ENCODE measurements around the gene SEPTIN5.

SEPTIN5 gene

GRCh38 chr22:19750507-19751490, 36.5 kb downstream of the SEPTIN5 start:
- H3K27me3 ChIP-seq (replicated peaks; ENCODE audit: control insufficient read depth, insufficient read depth, low read length): peaks cover 48% of the 10 kb centered on the region
- H3K36me3 ChIP-seq (ENCODE audit: control insufficient read depth, insufficient read depth, low read length, severe bottlenecking): no peaks in the 10 kb centered on the region
- no peaks in the 10 kb centered on the region for H3K4me1 ChIP-seq (ENCODE audit: control insufficient read depth, insufficient read depth, low read length)
- DNase-seq (ENCODE audit: low read depth): peak; percentile 62
- no peak overlapping the region for H3K9ac ChIP-seq (ENCODE audit: low read length)
- no peak overlapping the region for H3K4me3 ChIP-seq (ENCODE audit: low read length)
- no peaks in the 10 kb centered on the region for H3K9me3 ChIP-seq (ENCODE audit: control insufficient read depth, low read length)

DNA sequence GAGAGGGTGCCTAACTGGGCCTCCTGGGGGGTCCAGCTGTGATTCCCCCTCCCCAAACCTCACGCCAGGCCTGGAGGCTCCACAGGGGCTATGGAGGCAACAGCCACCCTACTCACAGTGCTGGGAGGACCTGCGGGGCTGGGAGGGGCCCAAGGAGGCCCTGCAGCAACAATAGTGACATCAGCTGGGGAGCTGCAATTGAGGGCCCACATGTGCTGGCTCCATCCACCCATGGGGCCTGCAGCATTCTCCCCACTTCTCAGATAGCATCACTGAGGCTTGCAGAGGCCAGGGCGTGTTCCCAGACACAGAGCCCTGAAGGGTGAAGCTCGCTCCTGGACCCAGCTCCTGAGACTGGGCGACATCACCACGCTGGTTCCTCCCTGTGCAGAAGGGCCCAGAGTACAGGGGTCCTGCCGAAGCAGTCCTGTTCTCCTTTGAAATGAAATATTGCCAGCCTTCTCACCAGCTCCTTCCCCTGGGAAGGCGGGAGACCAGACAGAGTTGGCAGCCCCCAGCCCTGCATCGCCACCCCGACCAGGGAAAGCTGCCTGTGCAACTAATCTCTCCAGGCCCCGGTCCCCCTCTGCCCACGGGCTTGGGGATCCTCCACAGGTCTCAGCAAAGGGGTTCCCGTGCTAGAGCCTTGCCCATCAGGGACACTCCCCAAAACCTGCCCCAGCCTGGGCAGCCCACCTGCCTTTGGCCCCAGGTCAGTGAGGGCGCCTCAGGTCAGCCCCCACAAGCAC, 37.4 kb downstream of the SEPTIN5 start:
- Histone ChIP-seq H3K36me3 (ENCODE audit: control insufficient read depth, insufficient read depth, low read length, severe bottlenecking) (no peaks in the 10 kb centered on the region), H3K4me3 (ENCODE audit: low read length) (no peak overlapping the region), H3K4me1 (ENCODE audit: control insufficient read depth, insufficient read depth, low read length) (no peaks in the 10 kb centered on the region), H3K9me3 (ENCODE audit: control insufficient read depth, low read length) (no peaks in the 10 kb centered on the region), H3K9ac (ENCODE audit: low read length) (no peak overlapping the region), H3K27me3 (replicated peaks; ENCODE audit: control insufficient read depth, insufficient read depth, low read length) (peaks cover 56% of the 10 kb centered on the region)
- no peak for DNase-seq (ENCODE audit: low read depth)

DNA sequence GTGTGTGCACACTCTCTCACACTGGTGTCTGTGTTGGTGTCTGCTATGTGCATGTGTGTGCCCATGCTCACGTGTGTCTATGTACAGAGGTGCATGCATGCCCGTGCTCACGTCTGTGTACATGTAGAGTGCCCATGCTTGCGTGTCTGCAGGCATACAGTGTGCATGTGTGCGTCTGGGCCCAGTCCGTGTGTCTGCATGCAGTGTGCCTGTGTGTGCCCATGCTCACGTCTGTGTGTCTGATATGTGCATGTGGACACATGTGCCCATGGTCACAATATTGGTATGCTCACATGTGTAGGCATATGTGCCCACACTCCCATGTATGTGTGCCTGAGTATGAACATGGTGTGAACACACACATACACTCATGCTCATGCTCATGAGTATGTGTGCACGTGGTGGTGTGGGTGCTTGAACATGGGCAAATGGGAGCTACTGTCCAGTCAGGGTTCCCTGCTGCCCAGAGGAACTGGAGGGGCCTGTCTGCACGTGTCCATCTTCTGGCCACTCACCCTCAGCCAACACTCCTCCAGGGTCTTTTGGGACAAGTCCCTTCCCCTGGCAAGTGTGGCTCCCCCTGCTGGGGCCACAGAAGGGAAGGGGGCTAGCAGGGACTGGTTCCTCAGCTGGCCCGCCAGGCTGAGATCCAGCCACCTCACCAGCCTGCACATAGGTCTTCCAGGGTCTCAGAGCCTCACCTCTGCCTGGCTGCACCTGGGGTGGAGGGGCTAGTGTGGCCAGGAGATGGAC, 39.0 kb downstream of the SEPTIN5 start:
- H3K9ac ChIP-seq (ENCODE audit: low read length): no peak overlapping the region
- H3K27me3 ChIP-seq (replicated peaks; ENCODE audit: control insufficient read depth, insufficient read depth, low read length): peaks cover 51% of the 10 kb centered on the region
- no peaks in the 10 kb centered on the region for H3K36me3 ChIP-seq (ENCODE audit: control insufficient read depth, insufficient read depth, low read length, severe bottlenecking)
- H3K9me3 ChIP-seq (ENCODE audit: control insufficient read depth, low read length): no peaks in the 10 kb centered on the region
- H3K4me1 ChIP-seq (ENCODE audit: control insufficient read depth, insufficient read depth, low read length): no peaks in the 10 kb centered on the region
- DNase-seq (ENCODE audit: low read depth): no peak
- no peak overlapping the region for H3K4me3 ChIP-seq (ENCODE audit: low read length)

DNA sequence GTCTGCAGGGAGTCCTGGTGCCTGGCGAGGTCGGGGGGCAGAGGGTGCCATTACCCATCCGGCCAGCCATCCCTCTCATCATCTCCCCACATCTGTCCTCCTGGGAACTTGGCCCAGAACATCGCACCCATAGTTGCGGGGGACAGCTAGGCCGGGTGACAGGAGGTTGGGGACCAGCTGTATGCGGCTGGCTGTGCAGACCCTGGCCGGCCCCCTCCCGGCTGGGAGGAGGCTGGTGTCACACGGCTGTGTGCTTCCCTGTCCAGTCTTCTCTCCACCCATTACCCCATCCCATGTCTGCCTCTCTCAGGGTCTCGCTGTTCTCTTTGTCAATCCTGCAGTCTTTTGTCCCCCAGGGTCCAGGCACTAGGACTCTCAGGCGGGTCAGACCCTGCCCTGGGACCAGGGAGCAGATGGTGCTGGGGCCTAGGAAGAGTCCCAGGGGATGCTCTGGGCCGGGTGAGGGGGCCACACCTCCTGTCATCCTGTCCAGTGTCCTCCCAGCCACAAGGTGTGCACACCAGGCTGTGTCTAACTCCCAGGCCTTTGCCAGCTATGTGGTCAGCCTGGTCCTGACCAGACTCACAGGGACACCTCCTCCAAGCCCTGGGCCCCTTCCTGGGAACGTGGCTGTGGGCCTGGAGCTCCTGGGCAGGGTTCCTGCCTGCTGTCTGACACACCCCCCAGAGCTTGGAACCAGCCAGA, 39.8 kb downstream of the SEPTIN5 start:
- Histone ChIP-seq H3K27me3 (replicated peaks; ENCODE audit: control insufficient read depth, insufficient read depth, low read length) (peaks cover 42% of the 10 kb centered on the region), H3K9me3 (ENCODE audit: control insufficient read depth, low read length) (no peaks in the 10 kb centered on the region), H3K4me1 (ENCODE audit: control insufficient read depth, insufficient read depth, low read length) (no peaks in the 10 kb centered on the region), H3K9ac (ENCODE audit: low read length) (no peak overlapping the region), H3K4me3 (ENCODE audit: low read length) (no peak overlapping the region), H3K36me3 (ENCODE audit: control insufficient read depth, insufficient read depth, low read length, severe bottlenecking) (no peaks in the 10 kb centered on the region)
- no peak for DNase-seq (ENCODE audit: low read depth)

DNA sequence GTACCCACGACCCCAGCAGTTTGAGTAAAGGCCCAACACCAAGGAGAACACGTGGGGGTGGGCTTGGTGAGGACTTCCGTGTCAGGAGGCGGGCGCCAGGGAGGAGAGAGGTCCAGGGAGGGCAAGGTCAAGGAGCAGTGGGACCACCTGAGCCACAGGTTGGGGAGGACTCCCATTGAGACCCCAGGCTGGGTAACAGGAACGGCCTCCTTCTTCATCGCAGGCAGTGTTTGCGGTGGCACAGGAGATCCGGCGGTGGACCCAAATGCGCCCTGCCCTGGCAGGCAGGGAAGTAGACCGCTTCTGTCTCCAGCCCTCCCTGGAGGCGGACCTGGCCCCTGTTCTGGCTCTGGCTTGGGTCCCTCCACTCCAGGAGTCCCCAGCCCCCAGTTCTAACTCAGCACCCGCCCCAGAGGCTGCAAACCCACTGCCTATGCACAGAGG, 40.4 kb downstream of the SEPTIN5 start:
- no peak for DNase-seq (ENCODE audit: low read depth)
- Histone ChIP-seq H3K9ac (ENCODE audit: low read length) (no peak overlapping the region), H3K4me1 (ENCODE audit: control insufficient read depth, insufficient read depth, low read length) (peaks cover under 1% of the 10 kb centered on the region), H3K4me3 (ENCODE audit: low read length) (no peak overlapping the region), H3K36me3 (ENCODE audit: control insufficient read depth, insufficient read depth, low read length, severe bottlenecking) (no peaks in the 10 kb centered on the region), H3K9me3 (ENCODE audit: control insufficient read depth, low read length) (no peaks in the 10 kb centered on the region), H3K27me3 (replicated peaks; ENCODE audit: control insufficient read depth, insufficient read depth, low read length) (peaks cover 42% of the 10 kb centered on the region)

- H3K36me3 ChIP-seq (ENCODE audit: control insufficient read depth, insufficient read depth, low read length, severe bottlenecking): no peaks in the 10 kb centered on the region
- DNase-seq (ENCODE audit: low read depth): no peak
- H3K4me3 ChIP-seq (ENCODE audit: low read length): no peak overlapping the region
- no peak overlapping the region for H3K9ac ChIP-seq (ENCODE audit: low read length)
- peaks cover 3% of the 10 kb centered on the region for H3K4me1 ChIP-seq (ENCODE audit: control insufficient read depth, insufficient read depth, low read length)
- H3K9me3 ChIP-seq (ENCODE audit: control insufficient read depth, low read length): no peaks in the 10 kb centered on the region
- peaks cover 47% of the 10 kb centered on the region for H3K27me3 ChIP-seq (replicated peaks; ENCODE audit: control insufficient read depth, insufficient read depth, low read length)
These were observed 40.9 kb downstream of the SEPTIN5 start for GRCh38 chr22:19755145-19755710.

- Histone ChIP-seq H3K9ac (ENCODE audit: low read length) (no peak overlapping the region), H3K36me3 (ENCODE audit: control insufficient read depth, insufficient read depth, low read length, severe bottlenecking) (no peaks in the 10 kb centered on the region), H3K9me3 (ENCODE audit: control insufficient read depth, low read length) (no peaks in the 10 kb centered on the region), H3K4me1 (ENCODE audit: control insufficient read depth, insufficient read depth, low read length) (peaks cover 3% of the 10 kb centered on the region), H3K27me3 (replicated peaks; ENCODE audit: control insufficient read depth, insufficient read depth, low read length) (peaks cover 46% of the 10 kb centered on the region), H3K4me3 (ENCODE audit: low read length) (no peak overlapping the region)
- no peak for DNase-seq (ENCODE audit: low read depth)
These were observed 41.5 kb downstream of the SEPTIN5 start for GRCh38 chr22:19755722-19756287.

DNA sequence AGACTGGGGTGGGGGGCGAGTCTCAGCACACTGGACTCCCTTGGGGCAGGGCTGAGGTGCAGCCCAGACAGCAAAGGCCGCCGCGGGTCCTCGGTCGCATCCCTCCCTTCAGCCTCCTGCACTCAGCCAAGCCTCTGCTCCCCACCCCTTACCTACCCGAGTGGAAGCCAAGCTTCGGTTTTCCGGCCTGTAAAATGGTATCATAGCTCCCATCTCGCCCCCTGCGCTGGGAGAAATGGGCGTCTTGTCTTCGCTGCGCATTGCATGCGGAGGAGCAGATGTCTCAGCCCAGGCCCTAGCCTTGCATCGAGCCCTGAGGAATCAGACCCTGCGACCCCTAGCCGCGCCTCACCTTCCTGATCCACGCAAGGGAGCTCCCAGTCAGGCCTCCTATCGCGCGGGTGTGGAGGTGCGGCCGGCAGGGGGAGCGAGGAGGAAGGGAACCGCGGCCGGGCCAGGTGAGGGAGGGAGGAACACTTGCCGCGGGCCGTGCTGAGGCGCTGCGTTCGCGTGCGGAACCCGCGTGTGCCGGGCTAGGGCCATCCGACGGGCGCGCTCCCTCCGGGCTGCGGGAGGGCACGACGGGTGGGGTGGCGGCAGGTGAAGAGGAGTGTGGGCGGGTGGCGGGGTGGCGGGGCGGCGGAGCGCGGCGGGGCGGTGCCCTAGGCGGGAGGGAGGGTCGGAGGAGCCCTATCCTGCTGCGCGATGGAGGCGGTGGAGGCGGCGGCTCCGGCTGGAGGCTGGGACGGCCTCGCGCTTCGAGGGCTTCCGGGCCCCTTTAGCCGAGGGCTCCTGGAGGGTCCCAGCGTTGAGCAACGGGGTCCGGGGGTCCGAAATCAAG, 42.2 kb downstream of the SEPTIN5 start:
- H3K27me3 ChIP-seq (replicated peaks; ENCODE audit: control insufficient read depth, insufficient read depth, low read length): peaks cover 43% of the 10 kb centered on the region
- no peaks in the 10 kb centered on the region for H3K9me3 ChIP-seq (ENCODE audit: control insufficient read depth, low read length)
- H3K4me1 ChIP-seq (ENCODE audit: control insufficient read depth, insufficient read depth, low read length): peaks cover 3% of the 10 kb centered on the region
- no peak overlapping the region for H3K4me3 ChIP-seq (ENCODE audit: low read length)
- no peak overlapping the region for H3K9ac ChIP-seq (ENCODE audit: low read length)
- DNase-seq (ENCODE audit: low read depth): peak; percentile 18
- H3K36me3 ChIP-seq (ENCODE audit: control insufficient read depth, insufficient read depth, low read length, severe bottlenecking): no peaks in the 10 kb centered on the region

DNA sequence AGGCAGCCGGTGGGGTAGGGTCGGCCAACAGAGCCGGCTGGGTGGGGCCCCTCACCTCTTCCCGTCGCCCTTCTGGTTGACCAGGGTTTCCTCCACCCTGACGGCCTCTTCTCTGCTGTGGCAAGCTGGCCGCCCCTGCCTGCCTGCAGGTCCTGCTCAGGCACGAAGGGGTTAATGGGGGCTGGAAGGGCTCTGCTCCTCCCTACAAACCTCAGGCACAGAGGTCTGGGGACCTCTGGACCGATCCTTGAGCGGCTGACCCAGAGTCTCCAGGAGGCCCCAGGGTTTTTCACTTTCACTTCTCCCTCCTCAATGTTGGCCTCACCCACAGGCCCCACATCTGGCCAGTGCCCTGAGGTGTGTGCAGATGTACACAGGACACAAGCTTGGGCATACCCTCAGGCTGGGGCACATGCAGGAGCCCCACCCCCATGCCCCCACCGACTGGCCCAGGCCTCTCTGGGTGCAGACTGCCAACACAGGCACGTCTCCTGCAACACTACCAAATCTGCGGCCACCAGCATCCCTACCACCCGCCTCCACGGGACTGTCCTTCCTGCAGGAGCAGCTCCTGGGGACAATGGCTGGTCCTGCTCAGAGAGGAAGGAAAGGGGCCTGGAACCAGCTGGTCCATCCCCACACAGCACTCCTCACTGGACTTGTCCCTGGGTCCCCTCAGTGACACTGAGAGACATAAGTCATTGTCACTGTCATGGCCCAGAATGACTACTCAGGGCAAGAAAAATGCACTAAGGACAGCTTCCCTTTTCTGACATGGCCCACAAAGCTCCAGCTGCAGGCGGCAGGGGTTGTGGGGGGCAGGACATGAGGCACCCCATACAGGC, 43.1 kb downstream of the SEPTIN5 start:
- Histone ChIP-seq H3K4me3 (ENCODE audit: low read length) (no peak overlapping the region), H3K27me3 (replicated peaks; ENCODE audit: control insufficient read depth, insufficient read depth, low read length) (peaks cover 38% of the 10 kb centered on the region), H3K4me1 (ENCODE audit: control insufficient read depth, insufficient read depth, low read length) (peaks cover 3% of the 10 kb centered on the region), H3K36me3 (ENCODE audit: control insufficient read depth, insufficient read depth, low read length, severe bottlenecking) (no peaks in the 10 kb centered on the region), H3K9ac (ENCODE audit: low read length) (no peak overlapping the region), H3K9me3 (ENCODE audit: control insufficient read depth, low read length) (no peaks in the 10 kb centered on the region)
- DNase-seq (ENCODE audit: low read depth): no peak
